ENCODE measurements around the gene YPEL3.
A peak's percentile ranks its signal among the peaks of the same experiment; 100 is the strongest.

YPEL3 gene

GRCh38 chr16:30065102-30065942, 30.7 kb downstream of the YPEL3 start, which contains the start of gene ALDOA:
Gene ALDOA, plus strand, starts transcription at chr16:30065760. Its CDS starts 1,138 bp downstream, at chr16:30066898.
- Histone ChIP-seq H3K27me3 (no peaks in the 10 kb centered on the region), H3K36me3 (peaks cover 34% of the 10 kb centered on the region), H3K4me3 (ENCODE audit: low read depth in 1 of 2, low read length in 1 of 2) (peak within 1 kb of the TSS; percentile 96 to 100), H3K9me3 (no peaks in the 10 kb centered on the region), H3K27ac (peak within 1 kb of the TSS; percentile 99), H3K4me1 (ENCODE audit: control insufficient read depth in 1 of 2, insufficient read depth in 1 of 2, low read depth in 1 of 2, low read length in 1 of 2) (peaks cover 57 to 65% of the 10 kb centered on the region in 2 experiments)
- no peak for TF ChIP-seq CTCF (IDR thresholded peaks at IDR 0.05)

GRCh38 chr16:30064729-30065101, 31.3 kb downstream of the YPEL3 start:
- peaks cover 51 to 59% of the 10 kb centered on the region in 2 experiments for H3K4me1 ChIP-seq (ENCODE audit: control insufficient read depth in 1 of 2, insufficient read depth in 1 of 2, low read depth in 1 of 2, low read length in 1 of 2)
- no peaks in the 10 kb centered on the region for H3K27me3 ChIP-seq
- no peak for TF ChIP-seq CTCF (IDR thresholded peaks at IDR 0.05)
- H3K36me3 ChIP-seq = peaks cover 28% of the 10 kb centered on the region
- peak overlapping the region; percentile 96 to 100 for H3K4me3 ChIP-seq (ENCODE audit: low read depth in 1 of 2, low read length in 1 of 2)
- H3K9me3 ChIP-seq = no peaks in the 10 kb centered on the region
- peak overlapping the region; percentile 99 for H3K27ac ChIP-seq

- H3K36me3 ChIP-seq = peaks cover 22% of the 10 kb centered on the region
- no peaks in the 10 kb centered on the region for H3K27me3 ChIP-seq
- H3K9me3 ChIP-seq = no peaks in the 10 kb centered on the region
- H3K4me3 ChIP-seq (ENCODE audit: low read depth in 1 of 2, low read length in 1 of 2) = peak overlapping the region; percentile 96 to 100
- peak overlapping the region; percentile 99 for H3K27ac ChIP-seq
- TF ChIP-seq CTCF (IDR thresholded peaks at IDR 0.05) = no peak
- H3K4me1 ChIP-seq (ENCODE audit: control insufficient read depth in 1 of 2, insufficient read depth in 1 of 2, low read depth in 1 of 2, low read length in 1 of 2) = peaks cover 45 to 53% of the 10 kb centered on the region in 2 experiments
Observed at GRCh38 chr16:30063893-30064728, 31.9 kb downstream of the YPEL3 start.

GRCh38 chr16:30063278-30063892, 32.6 kb downstream of the YPEL3 start:
- no peaks in the 10 kb centered on the region for H3K27me3 ChIP-seq
- H3K36me3 ChIP-seq = peaks cover 15% of the 10 kb centered on the region
- no peaks in the 10 kb centered on the region for H3K9me3 ChIP-seq
- H3K4me3 ChIP-seq (ENCODE audit: low read depth in 1 of 2, low read length in 1 of 2) = peak overlapping the region; percentile 96 to 100
- H3K4me1 ChIP-seq (ENCODE audit: control insufficient read depth in 1 of 2, insufficient read depth in 1 of 2, low read depth in 1 of 2, low read length in 1 of 2) = peaks cover 38 to 46% of the 10 kb centered on the region in 2 experiments
- TF ChIP-seq CTCF (IDR thresholded peaks at IDR 0.05) = no peak
- H3K27ac ChIP-seq = peak overlapping the region; percentile 99

GRCh38 chr16:30060836-30061554, 35.0 kb downstream of the YPEL3 start:
- no peaks in the 10 kb centered on the region for H3K27me3 ChIP-seq
- peaks cover 23% of the 10 kb centered on the region in 2 experiments for H3K4me1 ChIP-seq (ENCODE audit: control insufficient read depth in 1 of 2, insufficient read depth in 1 of 2, low read depth in 1 of 2, low read length in 1 of 2)
- no peak overlapping the region for H3K4me3 ChIP-seq (ENCODE audit: low read depth in 1 of 2, low read length in 1 of 2)
- no peak for TF ChIP-seq CTCF (IDR thresholded peaks at IDR 0.05)
- H3K9me3 ChIP-seq = no peaks in the 10 kb centered on the region
- H3K27ac ChIP-seq = no peak overlapping the region
- H3K36me3 ChIP-seq = no peaks in the 10 kb centered on the region
